ENCODE results near the gene EXOC6B.

The EXOC6B gene

GRCh38 chr2:72533765-72534164 is 292.1 kb downstream of the EXOC6B start:
- no peak for TF ChIP-seq CTCF (IDR thresholded peaks at IDR 0.05; ENCODE audit: insufficient read depth, low read length, poor library complexity, severe bottlenecking)
- no peaks in the 10 kb centered on the region for H3K27me3 ChIP-seq (replicated peaks; ENCODE audit: control insufficient read depth, insufficient read depth, low read length)
- H3K36me3 ChIP-seq (ENCODE audit: control insufficient read depth, insufficient read depth, low read length) = no peaks in the 10 kb centered on the region
- no peak overlapping the region for H3K4me3 ChIP-seq (replicated peaks; ENCODE audit: low read depth, low read length)
- no peak for DNase-seq (ENCODE audit: extremely low read depth, insufficient read length)

GRCh38 chr2:72527424-72527823 is 298.4 kb downstream of the EXOC6B start:
- no peak for TF ChIP-seq CTCF (IDR thresholded peaks at IDR 0.05; ENCODE audit: insufficient read depth, low read length, poor library complexity, severe bottlenecking)
- H3K4me3 ChIP-seq (replicated peaks; ENCODE audit: low read depth, low read length) = no peak overlapping the region
- no peaks in the 10 kb centered on the region for H3K27me3 ChIP-seq (replicated peaks; ENCODE audit: control insufficient read depth, insufficient read depth, low read length)
- H3K36me3 ChIP-seq (ENCODE audit: control insufficient read depth, insufficient read depth, low read length) = no peaks in the 10 kb centered on the region
- DNase-seq (ENCODE audit: extremely low read depth, insufficient read length) = no peak

- no peak for DNase-seq (ENCODE audit: extremely low read depth, insufficient read length)
- no peak overlapping the region for H3K4me3 ChIP-seq (replicated peaks; ENCODE audit: low read depth, low read length)
- H3K36me3 ChIP-seq (ENCODE audit: control insufficient read depth, insufficient read depth, low read length) = no peaks in the 10 kb centered on the region
- TF ChIP-seq CTCF (IDR thresholded peaks at IDR 0.05; ENCODE audit: insufficient read depth, low read length, poor library complexity, severe bottlenecking) = no peak
- no peaks in the 10 kb centered on the region for H3K27me3 ChIP-seq (replicated peaks; ENCODE audit: control insufficient read depth, insufficient read depth, low read length)
Observed at GRCh38 chr2:72526623-72527022, 299.2 kb downstream of the EXOC6B start.

- no peak for DNase-seq (ENCODE audit: extremely low read depth, insufficient read length)
- H3K36me3 ChIP-seq (ENCODE audit: control insufficient read depth, insufficient read depth, low read length) = no peaks in the 10 kb centered on the region
Observed at GRCh38 chr2:72524071-72524470, 301.8 kb downstream of the EXOC6B start.

GRCh38 chr2:72515696-72516095 is 310.1 kb downstream of the EXOC6B start:
- Histone ChIP-seq H3K36me3 (ENCODE audit: control insufficient read depth, insufficient read depth, low read length) (no peaks in the 10 kb centered on the region), H3K27me3 (replicated peaks; ENCODE audit: control insufficient read depth, insufficient read depth, low read length) (no peaks in the 10 kb centered on the region), H3K4me3 (replicated peaks; ENCODE audit: low read depth, low read length) (no peak overlapping the region)
- no peak for DNase-seq (ENCODE audit: extremely low read depth, insufficient read length)
- TF ChIP-seq CTCF (IDR thresholded peaks at IDR 0.05; ENCODE audit: insufficient read depth, low read length, poor library complexity, severe bottlenecking) = no peak

More at GRCh38 chr2:72524071-72524470, 301.8 kb downstream of the EXOC6B start:
- Histone ChIP-seq H3K27me3 (replicated peaks; ENCODE audit: control insufficient read depth, insufficient read depth, low read length) (no peaks in the 10 kb centered on the region), H3K4me3 (replicated peaks; ENCODE audit: low read depth, low read length) (no peak overlapping the region)
- no peak for TF ChIP-seq CTCF (IDR thresholded peaks at IDR 0.05; ENCODE audit: insufficient read depth, low read length, poor library complexity, severe bottlenecking)

GRCh38 chr2:72513011-72513410 is 312.8 kb downstream of the EXOC6B start:
- Histone ChIP-seq H3K4me3 (replicated peaks; ENCODE audit: low read depth, low read length) (no peak overlapping the region), H3K36me3 (ENCODE audit: control insufficient read depth, insufficient read depth, low read length) (no peaks in the 10 kb centered on the region), H3K27me3 (replicated peaks; ENCODE audit: control insufficient read depth, insufficient read depth, low read length) (no peaks in the 10 kb centered on the region)
- no peak for TF ChIP-seq CTCF (IDR thresholded peaks at IDR 0.05; ENCODE audit: insufficient read depth, low read length, poor library complexity, severe bottlenecking)
- DNase-seq (ENCODE audit: extremely low read depth, insufficient read length) = no peak
